Neural cell (in vitro differentiated cells): ENCODE data around the gene CPOX. TPM values are rescaled to one million over a fixed set of nuclear protein-coding genes. Genes with fewer than 3 reads are reported as not detected.

Experiments
- H2AFZ ChIP-seq: fragments of 200-600, 300-800 bp; sonication (generic), shearing (Covaris generic); 2 replicates; pipeline ENCODE4 v1.6.0; 2014; ENCODE audit warnings: low read depth, mild to moderate bottlenecking, antibody characterized with exemption, low read length, moderate library complexity
- H3F3A ChIP-seq: fragments of 200-600 bp; shearing (Covaris generic); 2 replicates; pipeline ENCODE4 v1.6.1; 2016; ENCODE audit warnings: mild to moderate bottlenecking, moderate library complexity, mixed read lengths, antibody characterized with exemption, low read length; ENCODE audit not compliant: insufficient read depth, poor library complexity, severe bottlenecking
- H3K27ac ChIP-seq: fragments of 200-600, 300-800 bp; sonication (generic), shearing (Covaris generic); 2 replicates; pipeline ENCODE4 v1.5.1; 2014; ENCODE audit warnings: mild to moderate bottlenecking, low read length, moderate library complexity
- H3K27me3 ChIP-seq: fragments of 300-800, 200-600 bp; sonication (generic), shearing (Covaris generic); 2 replicates; pipeline ENCODE4 v1.6.0; 2014; ENCODE audit warnings: mild to moderate bottlenecking, low read depth, low read length, moderate library complexity; ENCODE audit not compliant: insufficient read depth
- H3K36me3 ChIP-seq: fragments of 300-800, 200-600 bp; sonication (generic), shearing (Covaris generic); 2 replicates; pipeline ENCODE4 v1.5.1; 2014; ENCODE audit warnings: mild to moderate bottlenecking, antibody characterized with exemption, low read length, moderate library complexity; ENCODE audit not compliant: insufficient read depth
- H3K4me2 ChIP-seq: fragments of 300-800, 200-600 bp; sonication (generic), shearing (Covaris generic); 2 replicates; pipeline ENCODE4 v1.6.0; 2014; ENCODE audit warnings: mild to moderate bottlenecking, low read length
- H3K4me3 ChIP-seq: fragments of 300-800, 200-600 bp; sonication (generic), shearing (Covaris generic); 2 replicates; pipeline ENCODE4 v1.5.1; 2014; ENCODE audit warnings: mild to moderate bottlenecking, low read length, moderate library complexity
- H3K79me2 ChIP-seq: fragments of 200-600 bp; shearing (Covaris generic); replicated peaks from 2 replicates; pipeline ENCODE4 v1.6.0; 2014; ENCODE audit warnings: mild to moderate bottlenecking, low read length, moderate library complexity; ENCODE audit not compliant: insufficient read depth
- H3K9ac ChIP-seq: fragments of 300-800, 200-600 bp; sonication (generic), shearing (Covaris generic); 2 replicates; pipeline ENCODE4 v1.6.1; 2016; ENCODE audit warnings: mild to moderate bottlenecking, low read length, mixed read lengths
- H3K9me2 ChIP-seq: fragments of 200-600 bp; shearing (Covaris generic); 2 replicates; pipeline ENCODE4 v1.6.1; 2016; ENCODE audit warnings: mild to moderate bottlenecking, low read length, mixed read lengths; ENCODE audit not compliant: insufficient read depth
- H3K9me3 ChIP-seq: fragments of 200-600, 300-800 bp; sonication (generic), shearing (Covaris generic); 2 replicates; pipeline ENCODE4 v1.6.1; 2016; ENCODE audit warnings: mild to moderate bottlenecking, mixed run types, low read length, moderate library complexity, mixed read lengths
- H4K20me1 ChIP-seq: fragments of 200-600 bp; shearing (Covaris generic); 2 replicates; pipeline ENCODE4 v1.6.1; 2016; ENCODE audit warnings: mild to moderate bottlenecking, mixed run types; ENCODE audit not compliant: insufficient read depth
- CTCF ChIP-seq: fragments of 450-650 bp; IDR thresholded peaks from 2 replicates; pipeline ENCODE4 v1.5.1; 2014; ENCODE audit warnings: antibody characterized with exemption, mild to moderate bottlenecking, moderate library complexity; ENCODE audit not compliant: poor library complexity, severe bottlenecking
- EP300 ChIP-seq: fragments of 450-650 bp; conservative IDR thresholded peaks from 2 replicates; pipeline ENCODE4 v1.6.1; 2014; ENCODE audit warnings: antibody characterized with exemption, mild to moderate bottlenecking, moderate library complexity; ENCODE audit not compliant: poor library complexity, severe bottlenecking
- EZH2 ChIP-seq: fragments of 200-600, 300-800 bp; shearing (Covaris generic), sonication (generic); IDR thresholded peaks from 2 replicates; pipeline ENCODE4 v1.6.1; 2014; ENCODE audit warnings: antibody characterized with exemption, low read length, borderline replicate concordance, mild to moderate bottlenecking; ENCODE audit not compliant: insufficient read depth, poor library complexity, severe bottlenecking
- POLR2AphosphoS5 ChIP-seq: IDR thresholded peaks from 2 replicates; pipeline ENCODE4 v1.6.1; 2012
- RAD21 ChIP-seq: fragments of 450-650 bp; conservative IDR thresholded peaks from 2 replicates; pipeline ENCODE4 v1.6.1; 2014; ENCODE audit warnings: antibody characterized with exemption, mild to moderate bottlenecking, moderate library complexity
- REST ChIP-seq: IDR thresholded peaks from 2 replicates; pipeline ENCODE4 v1.6.1; 2012; ENCODE audit warnings: borderline replicate concordance
- TAF1 ChIP-seq: IDR thresholded peaks from 2 replicates; pipeline ENCODE4 v1.6.1; 2012; ENCODE audit warnings: low read depth
- polyA plus RNA-seq: library from polyadenylated mRNA; depleted of rRNA; stranded (reverse); fragments of >200 nt; gene quantifications from 2 replicates; pipeline ENCODE4 v1.2.3, GENCODE V29; 2014

CPOX gene
- polyA plus RNA-seq, 1 donor from 2014 or later = 37.4 TPM

- H3K4me2 ChIP-seq = no peak overlapping the region
- no peak for TF ChIP-seq RAD21
- no peak for TF ChIP-seq EZH2
- TF ChIP-seq EP300 = no peak
- TF ChIP-seq REST = no peak
- no peak for TF ChIP-seq POLR2AphosphoS5
- TF ChIP-seq TAF1 = no peak
- no peak for TF ChIP-seq CTCF
- H2AFZ ChIP-seq = no peak overlapping the region
- H4K20me1 ChIP-seq = no peaks in the 10 kb centered on the region
- H3K27me3 ChIP-seq = no peaks in the 10 kb centered on the region
- no peak overlapping the region for H3K27ac ChIP-seq
- no peaks in the 10 kb centered on the region for H3K79me2 ChIP-seq
- H3F3A ChIP-seq = no peaks in the 10 kb centered on the region
- H3K9ac ChIP-seq = no peak overlapping the region
- no peaks in the 10 kb centered on the region for H3K36me3 ChIP-seq
- no peak overlapping the region for H3K4me3 ChIP-seq
- no peaks in the 10 kb centered on the region for H3K9me3 ChIP-seq
- H3K9me2 ChIP-seq = no peaks in the 10 kb centered on the region
These were observed 20.2 kb upstream of the CPOX start for GRCh38 chr3:98613616-98614015.

- Histone ChIP-seq H3K27me3 (no peaks in the 10 kb centered on the region), H3K4me2 (no peak overlapping the region), H3K36me3 (no peaks in the 10 kb centered on the region), H3F3A (no peaks in the 10 kb centered on the region), H3K9me2 (no peaks in the 10 kb centered on the region), H3K4me3 (no peak overlapping the region), H4K20me1 (no peaks in the 10 kb centered on the region), H3K27ac (no peak overlapping the region), H2AFZ (no peak overlapping the region), H3K9me3 (no peaks in the 10 kb centered on the region), H3K9ac (no peak overlapping the region), H3K79me2 (no peaks in the 10 kb centered on the region)
- TF ChIP-seq TAF1 (no peak), EP300 (no peak), CTCF (no peak), RAD21 (no peak)
These were observed 19.6 kb upstream of the CPOX start for GRCh38 chr3:98612996-98613517.
